ENCODE results near the gene RAD9A.

Gene RAD9A

GRCh38 chr11:67396587-67397389, 5.0 kb downstream of the RAD9A start:
- H3K27ac ChIP-seq (ENCODE audit: extremely low read depth, low read depth, low read length) = no peak overlapping the region
- H3K4me3 ChIP-seq (ENCODE audit: low read depth, low read length) = no peak overlapping the region
- H3K4me1 ChIP-seq (ENCODE audit: control insufficient read depth, insufficient read depth, low read length) = 0 out of 2 replicates have a peak, but pooled peaks cover 3% of the 10 kb centered on the region
- ChIA-PET CTCF (interaction anchor here (0.5 to 0.8 kb wide), 3 partner anchors 15 to 217 kb away, joined by 3 read pairs; no protein-coding TSS in a partner anchor), POLR2A (interaction anchor here (0.9 to 1.2 kb wide), 6 partner anchors 11 to 79 kb away, joined by 3 to 5 read pairs (median 4); partner anchors contain the start of gene PTPRCAP)
- TF ChIP-seq ZNF350 (tag by site-specific recombination; IDR thresholded peaks at IDR 0.05) (no peak), ZNF660 (tag by site-specific recombination; IDR thresholded peaks at IDR 0.05) (no peak), AEBP2 (tag by site-specific recombination; IDR thresholded peaks at IDR 0.05; ENCODE audit: borderline replicate concordance) (no peak), ZNF639 (tag by site-specific recombination; IDR thresholded peaks at IDR 0.05) (no peak), INSM2 (tag by site-specific recombination; IDR thresholded peaks at IDR 0.05) (no peak)
- H3K9me3 ChIP-seq (ENCODE audit: control insufficient read depth, insufficient read depth, low read depth, low read length) = no peaks in the 10 kb centered on the region
- peaks cover 0 to 68% of the 10 kb centered on the region in 2 experiments; a peak in 2 of 3 replicates for H3K36me3 ChIP-seq (ENCODE audit: control insufficient read depth in 2 of 2, insufficient read depth in 1 of 2, low read length in 2 of 2)

GRCh38 chr11:67397536-67397935, 5.8 kb downstream of the RAD9A start:
- no peaks in the 10 kb centered on the region for H3K9me3 ChIP-seq (ENCODE audit: control insufficient read depth, insufficient read depth, low read depth, low read length)
- POLR2A ChIA-PET = interaction anchor here (1.0 kb wide), 1 partner anchor 28 kb away, joined by 3 read pairs; no protein-coding TSS in a partner anchor
- TF ChIP-seq ZFP69B (tag by site-specific recombination; IDR thresholded peaks at IDR 0.05) (no peak), ZNF248 (tag by site-specific recombination; IDR thresholded peaks at IDR 0.05) (no peak), ZNF112 (tag by site-specific recombination; IDR thresholded peaks at IDR 0.05) (no peak), ZNF768 (tag by site-specific recombination; IDR thresholded peaks at IDR 0.05) (no peak), ZBTB26 (tag by site-specific recombination; optimal IDR thresholded peaks at IDR 0.05) (no peak), ZFP41 (tag by site-specific recombination; IDR thresholded peaks at IDR 0.05; ENCODE audit: borderline replicate concordance) (no peak), ZNF76 (tag by site-specific recombination; IDR thresholded peaks at IDR 0.05; ENCODE audit: borderline replicate concordance, low read depth) (no peak), ZNF544 (tag by site-specific recombination; IDR thresholded peaks at IDR 0.05) (no peak), ZNF221 (tag by site-specific recombination; IDR thresholded peaks at IDR 0.05; ENCODE audit: borderline replicate concordance) (no peak), ZNF184 (tag by site-specific recombination; IDR thresholded peaks at IDR 0.05) (no peak), ZNF580 (tag by site-specific recombination; IDR thresholded peaks at IDR 0.05) (no peak)

More at GRCh38 chr11:67397536-67397935, 5.8 kb downstream of the RAD9A start:
- Histone ChIP-seq H3K36me3 (ENCODE audit: control insufficient read depth in 2 of 2, insufficient read depth in 1 of 2, low read length in 2 of 2) (peaks cover 0 to 68% of the 10 kb centered on the region in 2 experiments; a peak in 2 of 3 replicates), H3K4me1 (ENCODE audit: control insufficient read depth, insufficient read depth, low read length) (0 out of 2 replicates have a peak, but pooled peaks cover 2% of the 10 kb centered on the region), H3K4me3 (ENCODE audit: low read depth, low read length) (no peak overlapping the region), H3K27ac (ENCODE audit: extremely low read depth, low read depth, low read length) (no peak overlapping the region)
- CTCF ChIA-PET = no interaction called here

Data from HEK293 (cell line).